ENCODE measurements around the gene SLC6A8. TPM values are rescaled to one million over a fixed set of nuclear protein-coding genes. Genes with fewer than 3 reads are reported as not detected.

The SLC6A8 gene
- total and polyA plus RNA-seq, 2 of the 4 experiments (the other 2 are of a cell fraction): 7.2 to 25.5 TPM

GRCh38 chrX:153700967-153701366 lies 13.2 kb downstream of the SLC6A8 start:
- Histone ChIP-seq H3K79me1 (ENCODE audit: low read depth in 1 of 2, low read length in 2 of 2) (no peaks in the 10 kb centered on the region), H2AK5ac (ENCODE audit: low read depth, low read length) (no peak overlapping the region), H3K9me3 (ENCODE audit: control insufficient read depth, insufficient read depth, low read length) (no peaks in the 10 kb centered on the region), H2BK15ac (ENCODE audit: low read depth, low read length) (no peak overlapping the region), H2AFZ (replicated peaks; ENCODE audit: low read length, poor library complexity) (no peak overlapping the region), H3K18ac (ENCODE audit: low read depth, low read length) (no peak overlapping the region), H3K4me2 (ENCODE audit: low read depth, low read length) (no peak overlapping the region), H4K91ac (ENCODE audit: insufficient read depth, low read depth, low read length) (no peak overlapping the region), H3K4me3 (ENCODE audit: insufficient read depth, low read depth, low read length) (no peak overlapping the region), H3K14ac (replicated peaks; ENCODE audit: low read depth, low read length) (no peak overlapping the region), H3K4me1 (ENCODE audit: control insufficient read depth, insufficient read depth, low read length) (peaks cover 2% of the 10 kb centered on the region; the same call in 1 of the 2 replicates), H4K20me1 (ENCODE audit: insufficient read depth, low read length) (no peaks in the 10 kb centered on the region), H3K27me3 (ENCODE audit: control insufficient read depth, insufficient read depth, low read length) (no peaks in the 10 kb centered on the region), H3K23ac (ENCODE audit: low read depth, low read length) (no peak overlapping the region), H3K56ac (ENCODE audit: extremely low read depth, insufficient read depth, low read length) (no peak overlapping the region), H3K9me1 (ENCODE audit: insufficient read depth, low read length) (no peaks in the 10 kb centered on the region), H2BK120ac (ENCODE audit: low read depth, low read length) (no peak overlapping the region), H4K8ac (ENCODE audit: low read depth in 2 of 2, low read length in 2 of 2) (no peak overlapping the region), H3K27ac (ENCODE audit: insufficient read depth, low read length) (no peak overlapping the region), H3K4ac (ENCODE audit: low read depth, low read length) (no peak overlapping the region), H2BK20ac (ENCODE audit: low read depth, low read length) (no peak overlapping the region), H2AK9ac (replicated peaks; ENCODE audit: low read depth, low read length, poor library complexity) (no peak overlapping the region), H2BK5ac (ENCODE audit: low read depth, low read length, poor library complexity, severe bottlenecking) (no peak overlapping the region), H3K9ac (ENCODE audit: low read depth, low read length) (no peak overlapping the region), H3K36me3 (ENCODE audit: control insufficient read depth, insufficient read depth, low read length) (peaks cover 17% of the 10 kb centered on the region), H4K5ac (ENCODE audit: low read depth, low read length) (no peak overlapping the region)
- dilution Hi-C loops (cut with HindIII; ENCODE audit: low sequenced_read_pairs, unreplicated experiment) (no loop called here), in situ Hi-C loops (cut with MboI; ENCODE audit: low sequenced_read_pairs) (no loop called here), intact Hi-C loops (cut with micrococcal nuclease) (no loop called here)
- POLR2A ChIA-PET (ENCODE audit: unreplicated experiment): no interaction called here
- WGBS, 2 experiments (ENCODE audit: extremely low coverage in 2 of 2, insufficient read length in 1 of 2): 35% methylated on average over 2 of the region's 6 CpGs; no CpG with 5 or more reads in 1 of the 2 experiments
- no peak for ATAC-seq (ENCODE audit: low read depth)
- DNase-seq: no peak
- CTCF ChIA-PET: interaction anchor here (1.4 kb wide), 1 partner anchor 8 kb away, joined by 3 read pairs; no protein-coding TSS in a partner anchor
- TF ChIP-seq SMC3 (IDR thresholded peaks at IDR 0.05; ENCODE audit: low read depth, low read length) (no peak), RAD21 (IDR thresholded peaks at IDR 0.05; ENCODE audit: low read length) (no peak), CHD1 (IDR thresholded peaks at IDR 0.05; ENCODE audit: low read depth, low read length) (no peak), POLR2A (IDR thresholded peaks at IDR 0.05; ENCODE audit: low read depth, low read length) (no peak), CTCF (conservative IDR thresholded peaks at IDR 0.05; ENCODE audit: low read depth, low read length) (no peak), USF2 (IDR thresholded peaks at IDR 0.05; ENCODE audit: low read depth, low read length) (no peak), RFX5 (IDR thresholded peaks at IDR 0.05; ENCODE audit: low read depth, low read length) (no peak), MXI1 (IDR thresholded peaks at IDR 0.05; ENCODE audit: borderline replicate concordance, low read depth, low read length) (no peak), RCOR1 (IDR thresholded peaks at IDR 0.05; ENCODE audit: insufficient replicate concordance, low read length) (no peak), FOS (IDR thresholded peaks at IDR 0.05; ENCODE audit: low read depth, low read length) (no peak), MAZ (IDR thresholded peaks at IDR 0.05; ENCODE audit: borderline replicate concordance, low read depth, low read length) (no peak), CEBPB (IDR thresholded peaks at IDR 0.05; ENCODE audit: low read depth, low read length) (no peak)
- BruUV-seq (replicated peaks): no TSS peak
